GM12878 (cell line): ENCODE results near the gene COX6B2. TPM values are rescaled to one million over a fixed set of nuclear protein-coding genes. Genes with fewer than 3 reads are reported as not detected.
A peak's percentile ranks its signal among the peaks of the same experiment; 100 is the strongest.

ENCODE experiments used
- ATAC-seq: fragments of 200-7000 bp; cut with Tn5 transposase; 3 replicates; pipeline ENCODE4 v1.9.1; 2020; ENCODE audit warnings: mild to moderate bottlenecking, moderate library complexity
- BruUV-seq: library from RNA; stranded (reverse); fragments of 400-500 nt; replicated peaks from 2 replicates; lab custom pipeline; 2021; lab: Mats Ljungman, UMichigan
- CTCF ChIA-PET: fragments of 300-600 bp; sonication (Branson Sonifier 250); formaldehyde crosslinking; extraction: SDS; loops from one replicate; lab custom pipeline; 2021; ENCODE audit warnings: inconsistent platforms; lab: Yijun Ruan, JAX
- POLR2A ChIA-PET: fragments of 350-600 bp; formaldehyde crosslinking; extraction: SDS; loops from one replicate; lab custom pipeline; 2021; ENCODE audit warnings: inconsistent platforms; lab: Charles Lee
- RAD21 ChIA-PET: fragments of 300-600 bp; sonication (Branson Sonifier 250); formaldehyde crosslinking; loops from one replicate; lab custom pipeline; 2023; ENCODE audit warnings: antibody characterized with exemption; ENCODE audit not compliant: unreplicated experiment; lab: Charles Lee
- SMC1A ChIA-PET: fragments of 300-600 bp; sonication (Branson Sonifier 250); formaldehyde crosslinking; loops from one replicate; lab custom pipeline; 2023; ENCODE audit not compliant: unreplicated experiment, uncharacterized antibody; lab: Charles Lee
- DNase-seq: peaks from one replicate; pipeline ENCODE4 v3.0.0-alpha.2; 2011; ENCODE audit warnings: low read depth, low spot score
- FAIRE-seq: peaks from 3 replicates; lab custom pipeline; 2011; peaks lifted over from hg19 to GRCh38; lab: Jason Lieb, UNC
- H2AFZ ChIP-seq: 2 replicates; pipeline ENCODE4 v1.6.0; 2011; ENCODE audit warnings: low read depth, low read length, control low read depth; ENCODE audit not compliant: control insufficient read depth
- H3K27ac ChIP-seq: 2 replicates; pipeline ENCODE4 v1.5.1; 2011; ENCODE audit warnings: control low read depth; ENCODE audit not compliant: control insufficient read depth, insufficient read depth
- H3K27me3 ChIP-seq, 2 experiments: replicated peaks in 1 of 2; 2 replicates each; pipeline versions ENCODE4 v1.6.0 to v1.6.1; 2011; ENCODE audit warnings: low read length in 1 of 2; ENCODE audit not compliant: control insufficient read depth in 2 of 2, insufficient read depth in 2 of 2
- H3K36me3 ChIP-seq, 2 experiments: 2 replicates each; pipeline ENCODE4 v1.5.1; 2011; ENCODE audit warnings: low read length in 1 of 2; ENCODE audit not compliant: control insufficient read depth in 2 of 2, insufficient read depth in 2 of 2
- H3K4me1 ChIP-seq: 2 replicates; pipeline ENCODE4 v1.6.1; 2011; ENCODE audit warnings: mild to moderate bottlenecking, low read length, moderate library complexity, mixed read lengths; ENCODE audit not compliant: control insufficient read depth, insufficient read depth
- H3K4me2 ChIP-seq: 2 replicates; pipeline ENCODE4 v1.6.0; 2011; ENCODE audit warnings: control low read depth; ENCODE audit not compliant: control insufficient read depth, insufficient read depth
- H3K4me3 ChIP-seq: fragments of 200-600 bp; sonication (generic); 2 replicates; pipeline ENCODE4 v1.5.1; 2016
- H3K79me2 ChIP-seq: 2 replicates; pipeline ENCODE4 v1.6.0; 2011; ENCODE audit warnings: low read length; ENCODE audit not compliant: control insufficient read depth, insufficient read depth
- H3K9ac ChIP-seq: 2 replicates; pipeline ENCODE4 v1.8.0; 2011; ENCODE audit warnings: low read length, control low read depth, mixed read lengths; ENCODE audit not compliant: control insufficient read depth, insufficient read depth
- H3K9me3 ChIP-seq: replicated peaks from 3 replicates; pipeline ENCODE4 v1.5.1; 2011; ENCODE audit warnings: mild to moderate bottlenecking, low read length; ENCODE audit not compliant: control insufficient read depth, insufficient read depth
- H4K20me1 ChIP-seq: 2 replicates; pipeline ENCODE4 v1.6.0; 2011; ENCODE audit not compliant: control insufficient read depth, insufficient read depth
- PAX5 ChIP-seq: IDR thresholded peaks from 2 replicates; pipeline ENCODE4 v1.6.1; 2011; ENCODE audit warnings: low read depth, low read length, borderline replicate concordance
- POLR2A ChIP-seq: IDR thresholded peaks from 2 replicates; pipeline ENCODE4 v1.6.1; 2011; ENCODE audit warnings: low read depth, mild to moderate bottlenecking, low read length
- RELA ChIP-seq: fragments of 450-650 bp; IDR thresholded peaks from 2 replicates; pipeline ENCODE4 v1.8.0; 2014; ENCODE audit warnings: borderline replicate concordance; ENCODE audit not compliant: partially characterized antibody
- WGBS: methylation state at CpG from one replicate; pipeline ENCODE4 v1.1.6; 2016; ENCODE audit warnings: low lambda C conversion rate; ENCODE audit not compliant: insufficient replicate concordance, insufficient coverage; ENCODE audit errors: missing lambda C conversion rate; 5-methylcytosine and 5-hydroxymethylcytosine counted together
- in situ Hi-C: fragments of 300-500 bp; cut with MboI; formaldehyde crosslinking; loops from 9 replicates; pipeline ENCODE4 v1.14.3; 2018; ENCODE audit warnings: mixed read lengths
- intact Hi-C: fragments of 100-400 bp; cut with micrococcal nuclease; formaldehyde crosslinking; loops from one replicate; pipeline ENCODE4 v1.14.2; 2022; ENCODE audit not compliant: unreplicated experiment
- polyA plus RNA-seq, 11 experiments: library from polyadenylated mRNA; depleted of rRNA in 4 of 11; unstranded in 6 of 11; stranded (reverse) in 5 of 11; fragments of >200 nt; fragmentation: Nextera tagmentation in 4 of 11; fragmentation: Illumina TruSeq in 1 of 11; extraction: Ambion mirVana in 4 of 11; extraction: Trizol in 1 of 11; gene quantifications; 1 replicate in 1 of 11; 2 replicates in 10 of 11; pipeline versions ENCODE4 v1.2.1 to v1.2.3, GENCODE V29; 2011 to 2016; ENCODE audit warnings: inconsistent platforms in 2 of 11, missing spikeins in 2 of 11, low read depth in 1 of 11
- total RNA-seq, 4 experiments: library from RNA; depleted of rRNA in 3 of 4; stranded (reverse); fragments of >200 nt in 3 of 4; fragmentation: Illumina TruSeq in 1 of 4; extraction: Trizol in 1 of 4; gene quantifications; 2 replicates each; pipeline versions ENCODE4 v1.2.1 to v1.2.3, GENCODE V29; 2013 to 2021

The COX6B2 gene
- total and polyA plus RNA-seq, 10 of the 15 experiments (the other 5 are each of a cell fraction or from before 2014, with no cell fraction given): 0.05 to 0.08 (median 0.07) TPM; not detected in 6

DNA sequence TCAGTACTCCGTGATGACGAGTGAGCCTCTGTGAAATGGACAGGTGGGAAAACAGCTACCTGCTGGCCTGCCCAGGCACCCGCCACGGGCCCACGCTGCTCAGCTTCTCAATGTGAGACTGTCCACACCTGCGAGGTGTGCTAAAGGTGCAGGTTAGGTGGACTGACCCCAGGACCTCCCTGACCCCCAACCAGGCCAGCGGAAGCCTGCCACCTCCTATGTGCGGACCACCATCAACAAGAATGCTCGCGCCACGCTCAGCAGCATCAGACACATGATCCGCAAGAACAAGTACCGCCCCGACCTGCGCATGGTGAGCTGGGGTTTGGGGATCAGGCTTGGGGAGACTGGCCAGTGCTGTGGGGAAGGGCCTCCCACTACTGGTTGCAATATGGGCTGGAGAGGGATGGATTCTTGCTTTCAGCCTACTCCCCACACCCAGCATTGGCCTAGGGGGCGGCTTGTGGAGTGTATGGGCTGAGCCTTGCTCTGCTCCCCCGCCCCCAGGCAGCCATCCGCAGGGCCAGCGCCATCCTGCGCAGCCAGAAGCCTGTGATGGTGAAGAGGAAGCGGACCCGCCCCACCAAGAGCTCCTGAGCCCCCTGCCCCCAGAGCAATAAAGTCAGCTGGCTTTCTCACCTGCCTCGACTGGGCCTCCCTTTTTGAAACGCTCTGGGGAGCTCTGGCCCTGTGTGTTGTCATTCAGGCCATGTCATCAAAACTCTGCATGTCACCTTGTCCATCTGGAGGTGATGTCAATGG, 33.4 kb upstream of the COX6B2 start:
- ATAC-seq (no peak), FAIRE-seq (no peak), DNase-seq (no peak)
- ChIA-PET RAD21 (no interaction called here), POLR2A (interaction anchor here (0.5 to 1.3 kb wide), 3 partner anchors 20 to 220 kb away, joined by 4 to 6 read pairs (median 4); partner anchors contain the start of gene UBE2S), SMC1A (no interaction called here), CTCF (no interaction called here)
- Histone ChIP-seq H2AFZ (no peak overlapping the region), H3K27me3 (no peaks in the 10 kb centered on the region), H3K27ac (peak overlapping the region; percentile 90; the same call in 1 of the 2 replicates), H3K9me3 (no peaks in the 10 kb centered on the region), H3K4me3 (peak overlapping the region; percentile 94), H4K20me1 (peaks cover 14% of the 10 kb centered on the region), H3K36me3 (peaks cover 19 to 23% of the 10 kb centered on the region in 2 experiments; a peak in 3 of 4 replicates), H3K4me1 (peaks cover 25% of the 10 kb centered on the region), H3K9ac (peak overlapping the region; percentile 98), H3K4me2 (peak overlapping the region; percentile 95), H3K79me2 (peaks cover 37% of the 10 kb centered on the region)
- BruUV-seq: no TSS peak
- 77% methylated on average over 21 of the region's 24 CpGs for WGBS
- no peak for TF ChIP-seq RELA
- TF ChIP-seq POLR2A: peak; percentile 35
- intact Hi-C loops (loop anchor here (10.0 kb wide), 2 partner anchors 133 to 773 kb away; partner anchors contain the start of gene PPP6R1), in situ Hi-C loops (no loop called here)

DNA sequence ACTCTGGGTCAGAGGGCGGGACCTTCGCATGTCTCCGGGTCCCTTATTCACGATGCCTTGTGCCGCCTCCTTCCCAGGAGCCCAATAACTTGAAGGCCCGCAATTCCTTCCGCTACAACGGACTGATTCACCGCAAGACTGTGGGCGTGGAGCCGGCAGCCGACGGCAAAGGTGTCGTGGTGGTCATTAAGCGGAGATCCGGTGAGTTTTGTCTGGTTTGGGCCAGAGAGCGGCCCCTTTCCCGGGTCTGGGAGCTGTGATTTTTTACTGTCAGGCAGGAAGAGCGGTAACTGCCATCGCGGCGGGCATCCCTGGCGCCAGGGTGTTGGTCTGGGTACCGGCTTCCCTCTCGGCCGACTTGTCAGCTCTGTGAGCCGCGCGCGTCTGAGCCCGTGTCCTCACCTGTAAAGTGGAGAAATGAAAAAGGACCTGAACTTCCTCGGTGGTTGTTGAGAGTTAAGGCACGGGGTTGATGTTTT, 32.0 kb upstream of the COX6B2 start:
- Histone ChIP-seq H3K36me3 (peaks cover 19 to 23% of the 10 kb centered on the region in 2 experiments; a peak in 3 of 4 replicates), H3K27ac (peak overlapping the region; percentile 90), H3K4me3 (peak overlapping the region; percentile 94), H4K20me1 (peaks cover 14% of the 10 kb centered on the region), H3K4me1 (peaks cover 28% of the 10 kb centered on the region), H3K9me3 (no peaks in the 10 kb centered on the region), H2AFZ (no peak overlapping the region), H3K9ac (peak overlapping the region; percentile 98), H3K27me3 (no peaks in the 10 kb centered on the region), H3K79me2 (peaks cover 39% of the 10 kb centered on the region), H3K4me2 (peak overlapping the region; percentile 95)
- POLR2A ChIA-PET: interaction anchor here (0.6 to 1.3 kb wide), 4 partner anchors 19 to 1006 kb away, joined by 3 to 6 read pairs (median 4); partner anchors contain the start of gene UBE2S
- no peak for ATAC-seq
- 0 out of 2 replicates have a peak, but pooled peaks have one; percentile 20 for TF ChIP-seq PAX5
- no peak for TF ChIP-seq RELA
- no peak for DNase-seq
- intact Hi-C loops (loop anchor here (10.0 kb wide), 2 partner anchors 132 to 772 kb away; partner anchors contain the start of gene PPP6R1), in situ Hi-C loops (no loop called here)
- no TSS peak for BruUV-seq
- under 1% methylated on average over 32 of the region's 33 CpGs for whole genome bisulfite sequencing
- SMC1A ChIA-PET: no interaction called here
- FAIRE-seq: no peak
- RAD21 ChIA-PET: interaction anchor here (1.0 kb wide), 1 partner anchor 20 kb away, joined by 5 read pairs; no protein-coding TSS in a partner anchor
- CTCF ChIA-PET: no interaction called here
